SU-DHL-6 (cell line): ENCODE measurements around the gene SRRM3.

ENCODE experiments used
- H2AFZ ChIP-seq: fragments of 200-600 bp; sonication (generic); 2 replicates; pipeline ENCODE4 v1.6.1; 2014; ENCODE audit warnings: low read depth, mild to moderate bottlenecking, moderate library complexity, mixed read lengths, antibody characterized with exemption, low read length; ENCODE audit not compliant: severe bottlenecking
- H3F3A ChIP-seq: fragments of 200-600 bp; shearing (Covaris generic); 2 replicates; pipeline ENCODE4 v1.6.0; 2016; ENCODE audit warnings: antibody characterized with exemption, mild to moderate bottlenecking; ENCODE audit not compliant: insufficient read depth
- H3K27ac ChIP-seq: fragments of 200-600 bp; sonication (generic); 2 replicates; pipeline ENCODE4 v1.5.1; 2016; ENCODE audit warnings: low read depth, mild to moderate bottlenecking, low read length, moderate library complexity, mixed read lengths
- H3K27me3 ChIP-seq: fragments of 200-600 bp; sonication (generic), shearing (Covaris generic); 2 replicates; pipeline ENCODE4 v1.6.0; 2014; ENCODE audit warnings: mild to moderate bottlenecking, low read length
- H3K36me3 ChIP-seq: fragments of 200-600 bp; sonication (generic); 2 replicates; pipeline ENCODE4 v1.6.1; 2014; ENCODE audit warnings: mild to moderate bottlenecking, low read length, mixed read lengths
- H3K4me2 ChIP-seq: fragments of 300-600, 200-600 bp; shearing (Covaris generic), sonication (generic); 2 replicates; pipeline ENCODE4 v1.6.0; 2014; ENCODE audit warnings: low read length, low read depth, mild to moderate bottlenecking; ENCODE audit not compliant: poor library complexity, severe bottlenecking
- H3K4me3 ChIP-seq: fragments of 200-600 bp; sonication (generic); 2 replicates; pipeline ENCODE4 v1.5.1; 2014; ENCODE audit warnings: antibody characterized with exemption, low read length, mild to moderate bottlenecking, mixed read lengths; ENCODE audit not compliant: insufficient read depth, poor library complexity, severe bottlenecking
- H3K79me2 ChIP-seq: fragments of 200-600 bp; sonication (generic); 2 replicates; pipeline ENCODE4 v1.6.1; 2014; ENCODE audit warnings: mild to moderate bottlenecking, low read length, moderate library complexity; ENCODE audit not compliant: insufficient read depth
- H3K9ac ChIP-seq: fragments of 200-600 bp; sonication (generic); 2 replicates; pipeline ENCODE4 v1.7.0; 2014; ENCODE audit warnings: mild to moderate bottlenecking, low read length
- H3K9me2 ChIP-seq: fragments of 200-600 bp; sonication (generic); replicated peaks from 2 replicates; pipeline ENCODE4 v1.6.1; 2014; ENCODE audit warnings: low read length; ENCODE audit not compliant: insufficient read depth
- H3K9me3 ChIP-seq: fragments of 200-600 bp; sonication (generic); 2 replicates; pipeline ENCODE4 v1.6.1; 2014; ENCODE audit warnings: low read length, mixed read lengths; ENCODE audit not compliant: insufficient read depth
- H4K20me1 ChIP-seq: fragments of 200-600 bp; sonication (generic); 2 replicates; pipeline ENCODE4 v1.6.1; 2014; ENCODE audit warnings: low read depth, mild to moderate bottlenecking, antibody characterized with exemption, low read length, moderate library complexity, mixed read lengths
- EZH2phosphoT487 ChIP-seq: fragments of 200-600 bp; sonication (generic), shearing (Covaris generic); conservative IDR thresholded peaks from 2 replicates; pipeline ENCODE4 v1.6.1; 2018; ENCODE audit warnings: mild to moderate bottlenecking, antibody characterized with exemption, low read length, moderate library complexity, mixed read lengths
- TF ChIP-seq, protein P1 (sequence below): fragments of 200-600 bp; sonication (generic); IDR thresholded peaks from one replicate; pipeline ENCODE4 v1.5.1; 2017; ENCODE audit warnings: antibody characterized with exemption, mild to moderate bottlenecking, low read length, moderate library complexity; ENCODE audit not compliant: insufficient read depth, poor library complexity, severe bottlenecking

Gene SRRM3

DNA sequence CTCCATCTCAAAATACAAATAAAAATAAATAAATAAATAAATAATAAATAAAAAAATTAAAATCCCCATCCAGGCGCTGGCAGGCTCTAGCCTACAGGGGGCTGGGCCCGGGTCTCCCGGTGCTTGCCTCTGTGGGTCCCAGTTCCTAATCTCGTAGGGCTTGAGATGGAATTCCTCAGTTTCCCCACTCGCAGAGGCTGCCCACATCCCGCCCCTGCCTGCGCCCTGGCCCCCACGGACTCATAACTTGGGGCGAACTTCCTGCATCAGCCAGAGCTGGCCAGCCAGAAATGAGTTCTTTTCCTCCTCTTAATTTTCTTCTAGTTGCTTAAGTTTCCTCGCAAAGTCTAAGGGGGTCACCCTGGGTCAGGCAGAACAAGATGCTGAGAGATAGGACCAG lies 22.0 kb upstream of the SRRM3 start:
- Histone ChIP-seq H3K9me3 (no peaks in the 10 kb centered on the region), H4K20me1 (no peaks in the 10 kb centered on the region), H3K27ac (no peak overlapping the region), H3K36me3 (no peaks in the 10 kb centered on the region), H2AFZ (no peak overlapping the region), H3K9ac (no peak overlapping the region), H3K4me3 (no peak overlapping the region), H3K79me2 (no peaks in the 10 kb centered on the region), H3K27me3 (no peaks in the 10 kb centered on the region), H3F3A (no peaks in the 10 kb centered on the region), H3K4me2 (no peak overlapping the region), H3K9me2 (no peaks in the 10 kb centered on the region)
- TF ChIP-seq EZH2phosphoT487: no peak
- TF ChIP-seq, protein P1, sequence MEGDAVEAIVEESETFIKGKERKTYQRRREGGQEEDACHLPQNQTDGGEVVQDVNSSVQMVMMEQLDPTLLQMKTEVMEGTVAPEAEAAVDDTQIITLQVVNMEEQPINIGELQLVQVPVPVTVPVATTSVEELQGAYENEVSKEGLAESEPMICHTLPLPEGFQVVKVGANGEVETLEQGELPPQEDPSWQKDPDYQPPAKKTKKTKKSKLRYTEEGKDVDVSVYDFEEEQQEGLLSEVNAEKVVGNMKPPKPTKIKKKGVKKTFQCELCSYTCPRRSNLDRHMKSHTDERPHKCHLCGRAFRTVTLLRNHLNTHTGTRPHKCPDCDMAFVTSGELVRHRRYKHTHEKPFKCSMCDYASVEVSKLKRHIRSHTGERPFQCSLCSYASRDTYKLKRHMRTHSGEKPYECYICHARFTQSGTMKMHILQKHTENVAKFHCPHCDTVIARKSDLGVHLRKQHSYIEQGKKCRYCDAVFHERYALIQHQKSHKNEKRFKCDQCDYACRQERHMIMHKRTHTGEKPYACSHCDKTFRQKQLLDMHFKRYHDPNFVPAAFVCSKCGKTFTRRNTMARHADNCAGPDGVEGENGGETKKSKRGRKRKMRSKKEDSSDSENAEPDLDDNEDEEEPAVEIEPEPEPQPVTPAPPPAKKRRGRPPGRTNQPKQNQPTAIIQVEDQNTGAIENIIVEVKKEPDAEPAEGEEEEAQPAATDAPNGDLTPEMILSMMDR: no peak

DNA sequence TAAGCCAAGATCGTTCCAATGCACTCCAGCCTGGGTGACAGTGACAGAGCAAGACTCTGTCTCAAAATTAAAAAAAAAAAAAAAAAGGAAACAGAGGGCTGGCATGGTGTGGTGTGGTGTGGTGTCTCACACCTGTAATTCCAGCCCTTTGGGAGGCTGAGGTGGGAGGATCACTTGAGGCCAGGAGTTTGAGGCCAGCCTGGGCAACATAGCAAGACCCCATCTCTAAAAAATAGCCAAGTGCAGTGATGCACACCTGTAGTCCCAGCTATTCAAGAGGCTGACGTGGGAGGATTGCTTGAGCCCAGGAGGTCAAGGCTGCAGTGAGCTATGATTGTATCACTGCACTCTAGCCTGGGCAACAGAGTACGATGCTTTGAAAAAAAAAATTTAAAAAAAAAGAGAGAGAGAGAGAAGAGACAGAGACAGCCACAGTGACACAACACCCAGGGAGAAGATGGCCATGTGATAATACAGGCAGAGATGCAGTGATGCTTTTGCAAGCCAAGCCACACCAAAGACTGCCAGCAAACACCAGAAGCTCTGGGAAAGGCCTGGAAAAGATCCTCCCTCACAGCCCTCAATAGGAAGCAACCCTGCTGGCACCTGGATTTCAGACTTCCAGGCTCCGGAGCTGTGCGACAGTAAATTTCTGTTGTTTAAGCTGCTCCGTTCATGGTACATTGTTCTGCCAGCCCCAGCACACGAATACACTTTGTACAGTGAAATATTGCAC lies 19.3 kb upstream of the SRRM3 start:
- Histone ChIP-seq H3K4me3 (no peak overlapping the region), H3K79me2 (no peaks in the 10 kb centered on the region), H3K9me2 (no peaks in the 10 kb centered on the region), H3K27ac (no peak overlapping the region), H3K36me3 (no peaks in the 10 kb centered on the region), H4K20me1 (no peaks in the 10 kb centered on the region), H3F3A (no peaks in the 10 kb centered on the region), H3K4me2 (no peak overlapping the region), H3K27me3 (no peaks in the 10 kb centered on the region), H2AFZ (no peak overlapping the region), H3K9me3 (no peaks in the 10 kb centered on the region), H3K9ac (no peak overlapping the region)
- no peak for TF ChIP-seq EZH2phosphoT487
- TF ChIP-seq, protein P1: no peak

- Histone ChIP-seq H3K27me3 (no peaks in the 10 kb centered on the region), H3K27ac (no peak overlapping the region), H3K79me2 (no peaks in the 10 kb centered on the region), H3K9me2 (no peaks in the 10 kb centered on the region), H3K4me3 (no peak overlapping the region), H3K4me2 (no peak overlapping the region), H3K9ac (no peak overlapping the region), H2AFZ (no peak overlapping the region), H3F3A (no peaks in the 10 kb centered on the region), H3K36me3 (no peaks in the 10 kb centered on the region), H4K20me1 (no peaks in the 10 kb centered on the region), H3K9me3 (no peaks in the 10 kb centered on the region)
- TF ChIP-seq, protein P1: no peak
- no peak for TF ChIP-seq EZH2phosphoT487
These were observed 16.4 kb upstream of the SRRM3 start for GRCh38 chr7:76185187-76185896.
